Kidney (tissue), 14 donors: ENCODE data around the gene NUMA1. TPM values are rescaled to one million over a fixed set of nuclear protein-coding genes. Genes with fewer than 3 reads are reported as not detected.

Source experiments
- DNase-seq, 5 donors: peaks; one replicate each; pipeline ENCODE4 v3.0.0-alpha.2; 2013 to 2020
- FAIRE-seq: peaks from 2 replicates; lab custom pipeline; 2012; peaks lifted over from hg19 to GRCh38; lab: Jason Lieb, UNC
- H3K27ac ChIP-seq, 2 donors: one replicate each; pipeline ENCODE4 v1.7.0; 2013; ENCODE audit warnings: low read depth in 2 of 2, low read length in 2 of 2, inconsistent platforms in 1 of 2
- H3K27me3 ChIP-seq: one replicate; pipeline ENCODE4 v1.7.1; 2013; ENCODE audit warnings: low read length, inconsistent platforms; ENCODE audit not compliant: control insufficient read depth, insufficient read depth
- H3K36me3 ChIP-seq, 3 donors: one replicate each; pipeline versions ENCODE4 v1.7.0 to v1.7.1; 2013; ENCODE audit warnings: low read length in 3 of 3, control low read depth in 1 of 3, inconsistent platforms in 1 of 3; ENCODE audit not compliant: insufficient read depth in 3 of 3, control insufficient read depth in 2 of 3
- H3K4me1 ChIP-seq, 3 donors: one replicate each; pipeline versions ENCODE4 v1.7.0 to v1.7.1; 2013; ENCODE audit warnings: low read length in 3 of 3, inconsistent platforms in 1 of 3, low read depth in 1 of 3; ENCODE audit not compliant: control insufficient read depth in 2 of 3, insufficient read depth in 2 of 3
- H3K4me3 ChIP-seq, 3 donors: one replicate each; pipeline versions ENCODE4 v1.7.0 to v1.8.1; 2013; ENCODE audit warnings: low read length in 3 of 3, control low read depth in 1 of 3, inconsistent platforms in 1 of 3
- H3K9ac ChIP-seq, 3 donors: one replicate each; pipeline versions ENCODE4 v1.7.0 to v1.7.1; 2013; ENCODE audit warnings: low read length in 3 of 3, control low read depth in 1 of 3, inconsistent platforms in 1 of 3
- H3K9me3 ChIP-seq, 3 donors: one replicate each; pipeline versions ENCODE4 v1.7.0 to v1.7.1; 2013; ENCODE audit warnings: low read length in 3 of 3, control low read depth in 1 of 3, inconsistent platforms in 1 of 3; ENCODE audit not compliant: control insufficient read depth in 2 of 3, insufficient read depth in 1 of 3
- CTCF ChIP-seq: IDR thresholded peaks from 3 replicates; pipeline ENCODE4 v1.5.1; 2012; ENCODE audit warnings: mild to moderate bottlenecking, moderate library complexity, borderline replicate concordance; ENCODE audit not compliant: insufficient read depth; ENCODE audit errors: extremely low read depth
- intact Hi-C: fragments of 100-400 bp; cut with DNase I; formaldehyde crosslinking; loops from one replicate; pipeline ENCODE4 v1.11.1; 2022
- polyA plus RNA-seq: library from polyadenylated mRNA; stranded (reverse); fragments of 350-450 nt; fragmentation: Illumina TruSeq; extraction: RNeasy Lipid Tissue Mini Kit (QIAGEN cat#74804); gene quantifications from one replicate; pipeline ENCODE4 v1.2.3, GENCODE V29; 2014; ENCODE audit warnings: low read depth, low replicate concordance; ENCODE audit not compliant: insufficient read depth
- total RNA-seq: library from RNA; stranded (reverse); fragmentation: NEBNext Ultra II Directional; extraction: Animal tissue kit (Norgen Biotek cat#: 25700); gene quantifications from one replicate; pipeline ENCODE4 v1.2.1, GENCODE V29; 2021
- donor health status: control.
- donor health status: control.
- donor health status: control.
- donor health status: control.
- donor health status: control.
- donor health status: DM: yes; HTN: yes; CAD: no.
- donor health status: Normal renal cell carcinoma (clear cell type).

NUMA1 gene
- total and polyA plus RNA-seq, 2 donors from 2014 or later, result 85.3 to 198 TPM

GRCh38 chr11:71999362-71999761 is 81.0 kb downstream of the NUMA1 start:
- FAIRE-seq, result no peak
- Histone ChIP-seq H3K27ac (peak overlapping the region; percentile 52 to 89), H3K4me3 (peak overlapping the region in 2 of 3 donors; percentile 35 to 49), H3K9ac (peak overlapping the region in 1 of 3 donors; percentile 31), H3K27me3 (no peaks in the 10 kb centered on the region), H3K36me3 (peaks cover 3 to 22% (median 16%) of the 10 kb centered on the region in 3 donors), H3K4me1 (peaks cover 0 to 15% (median 12%) of the 10 kb centered on the region in 3 donors), H3K9me3 (no peaks in the 10 kb centered on the region)
- DNase-seq, result peak in 1 of 5 donors; percentile 80
- no peak for TF ChIP-seq CTCF
- intact Hi-C loops, result no loop called here

GRCh38 chr11:71998649-71999310 is 81.6 kb downstream of the NUMA1 start, which contains the start of gene IL18BP:
Gene IL18BP, plus strand, starts transcription at chr11:71998909. Its CDS starts 1,076 bp downstream, at chr11:71999985.
- intact Hi-C loops, result no loop called here
- Histone ChIP-seq H3K36me3 (peaks cover 0 to 17% (median 10%) of the 10 kb centered on the region in 3 donors), H3K9ac (peak within 1 kb of the TSS in 1 of 3 donors; percentile 31), H3K27me3 (no peaks in the 10 kb centered on the region), H3K4me3 (peak within 1 kb of the TSS in 2 of 3 donors; percentile 35 to 49), H3K27ac (peak within 1 kb of the TSS; percentile 52 to 89), H3K9me3 (no peaks in the 10 kb centered on the region), H3K4me1 (peaks cover 0 to 15% (median 12%) of the 10 kb centered on the region in 3 donors)
- no peak for TF ChIP-seq CTCF
- FAIRE-seq (no peak), DNase-seq (peak in 1 of 5 donors; percentile 76)

DNA sequence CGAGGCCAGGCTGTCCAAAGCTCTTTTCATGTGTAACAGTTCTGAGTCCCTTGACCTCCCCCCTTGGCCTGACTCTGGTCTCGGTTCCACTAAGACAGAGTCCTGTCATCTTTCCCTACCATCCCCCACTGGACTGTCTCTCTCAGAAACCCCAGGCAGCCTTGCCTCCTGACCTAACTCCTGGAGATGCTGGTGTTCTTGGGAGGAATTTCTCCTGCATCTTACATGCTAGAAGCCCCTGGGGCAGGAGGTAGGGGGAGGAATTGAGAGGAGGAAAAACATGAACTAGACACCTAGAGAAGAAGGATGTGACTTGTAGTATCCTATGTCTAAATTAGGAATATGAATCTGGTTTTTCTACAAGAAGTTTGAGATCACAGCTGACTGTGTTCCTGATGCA is 82.3 kb downstream of the NUMA1 start:
- Histone ChIP-seq H3K9me3 (no peaks in the 10 kb centered on the region), H3K9ac (no peak overlapping the region), H3K27me3 (no peaks in the 10 kb centered on the region), H3K27ac (no peak overlapping the region), H3K4me3 (no peak overlapping the region), H3K36me3 (peaks cover 0 to 10% (median 3%) of the 10 kb centered on the region in 3 donors), H3K4me1 (peaks cover 0 to 15% (median 12%) of the 10 kb centered on the region in 3 donors)
- intact Hi-C loops, result no loop called here
- DNase-seq (no peak), FAIRE-seq (no peak)
- no peak for TF ChIP-seq CTCF
